Stimulated activated CD8-positive, alpha-beta memory T cell treated with anti-CD3 and anti-CD28 coated beads, Interleukin-12 subunit alpha, Interleukin-12 subunit beta, amount 100 ng/mL, for 4 hours (primary cell): ENCODE results near the gene HK1.

Source experiments
- DNase-seq: peaks from one replicate; pipeline ENCODE4 v3.0.0-alpha.2; 2020; ENCODE audit warnings: low read depth

The HK1 gene

GRCh38 chr10:69349542-69349888, 71.2 kb downstream of the HK1 start:
- DNase-seq, result no peak

DNA sequence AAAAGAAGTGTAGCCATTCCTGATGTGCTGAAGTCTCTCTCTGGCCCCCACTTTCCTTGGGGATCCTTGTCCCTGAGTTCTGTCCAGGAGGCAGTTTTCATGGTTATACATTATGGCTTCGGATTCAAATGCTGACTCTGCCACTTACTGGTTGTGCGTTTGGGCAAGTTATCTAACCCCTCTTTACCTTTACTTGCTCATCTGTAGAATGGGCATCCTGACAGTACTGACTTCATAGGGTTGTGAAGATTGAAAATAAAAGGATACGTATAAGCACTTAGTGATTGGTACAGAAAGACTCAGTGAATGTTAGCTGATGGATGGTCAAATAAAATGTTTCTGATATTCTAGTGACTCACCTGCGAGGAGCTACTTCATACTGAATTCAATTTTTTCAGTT, 73.3 kb downstream of the HK1 start:
- no peak for DNase-seq

DNA sequence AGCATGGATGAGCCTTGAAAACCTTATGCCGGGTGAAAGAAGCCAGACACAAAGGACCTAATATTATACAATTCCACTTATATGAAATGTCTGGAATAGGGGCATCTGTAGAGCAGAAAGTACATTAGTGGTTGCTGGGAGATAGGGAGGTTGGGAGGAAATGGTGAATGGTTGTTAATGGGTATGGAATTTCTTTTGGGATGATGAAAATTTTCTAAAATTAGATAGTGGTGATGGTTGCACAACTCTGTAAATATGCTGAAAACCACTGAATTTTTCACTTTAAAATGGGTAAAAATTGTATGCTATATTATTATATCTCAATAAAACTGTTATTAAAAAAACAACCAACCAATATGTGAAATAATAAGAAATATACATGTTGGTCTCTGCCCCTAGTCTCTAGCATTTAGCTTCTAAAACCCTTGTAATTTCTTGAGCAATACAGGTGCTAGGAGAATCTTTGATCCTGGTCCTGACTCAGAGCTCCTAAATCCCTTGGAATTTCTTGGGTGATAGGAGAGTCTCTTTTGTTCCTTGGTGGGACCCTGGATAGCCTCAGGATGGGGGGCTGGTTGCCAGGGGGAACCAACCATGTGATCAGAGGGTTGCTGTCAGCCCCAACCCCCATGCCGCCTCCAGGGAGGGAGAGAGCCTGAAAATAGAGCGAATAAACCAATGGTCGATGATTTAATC, 74.4 kb downstream of the HK1 start:
- DNase-seq, result no peak

- no peak for DNase-seq
Measured at GRCh38 chr10:69353977-69354635, 75.8 kb downstream of the HK1 start.

- no peak for DNase-seq
Measured at GRCh38 chr10:69356187-69356586, 77.9 kb downstream of the HK1 start.

DNA sequence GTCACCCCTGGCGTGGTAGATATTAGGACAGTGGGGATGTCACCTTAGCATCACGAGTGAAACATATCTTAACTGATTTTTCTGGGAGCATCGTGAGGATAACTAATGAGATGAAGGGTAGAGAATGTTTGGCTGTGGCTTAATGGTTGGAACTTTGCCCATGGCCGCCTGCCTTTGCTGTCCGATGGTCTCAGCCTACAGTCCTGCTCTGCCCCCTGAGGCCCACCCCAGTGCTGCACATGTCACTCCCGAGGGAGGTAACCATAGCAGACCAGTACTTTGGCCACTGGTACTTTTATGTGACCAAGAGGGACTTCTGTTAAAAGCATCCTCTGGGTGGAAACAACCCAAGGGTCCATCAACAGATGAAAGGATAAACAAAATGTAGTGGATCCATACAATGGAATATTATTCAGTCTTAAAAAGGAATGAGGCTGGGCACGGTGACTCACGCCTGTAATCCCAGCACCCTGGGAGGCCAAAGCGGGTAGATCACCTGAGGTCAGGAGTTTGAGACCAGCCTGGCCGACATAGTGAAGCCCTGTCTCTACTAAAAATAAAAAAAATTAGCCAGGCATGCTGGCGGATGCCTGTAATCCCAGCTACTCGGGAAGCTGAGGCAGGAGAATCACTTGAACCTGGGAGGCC, 80.0 kb downstream of the HK1 start:
- no peak for DNase-seq

DNA sequence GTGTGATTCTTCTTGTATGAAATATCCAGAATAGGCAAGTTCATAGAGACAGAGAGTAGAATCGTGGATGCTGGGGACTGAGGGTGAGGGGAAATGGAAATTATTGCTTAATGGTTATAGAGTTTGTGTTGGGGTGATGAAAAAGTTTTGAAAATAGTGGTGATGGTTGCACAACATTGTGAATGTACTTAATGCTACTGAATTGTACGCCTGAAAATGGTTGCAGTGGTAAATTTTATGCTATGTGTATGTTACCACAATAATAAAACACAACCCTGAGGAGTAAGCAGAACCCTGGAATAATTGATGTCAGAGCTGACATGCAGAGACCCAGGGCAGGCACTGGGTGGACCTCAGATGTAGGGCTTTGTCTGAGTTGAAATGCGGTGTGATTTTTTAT, 80.9 kb downstream of the HK1 start:
- DNase-seq, result no peak

DNA sequence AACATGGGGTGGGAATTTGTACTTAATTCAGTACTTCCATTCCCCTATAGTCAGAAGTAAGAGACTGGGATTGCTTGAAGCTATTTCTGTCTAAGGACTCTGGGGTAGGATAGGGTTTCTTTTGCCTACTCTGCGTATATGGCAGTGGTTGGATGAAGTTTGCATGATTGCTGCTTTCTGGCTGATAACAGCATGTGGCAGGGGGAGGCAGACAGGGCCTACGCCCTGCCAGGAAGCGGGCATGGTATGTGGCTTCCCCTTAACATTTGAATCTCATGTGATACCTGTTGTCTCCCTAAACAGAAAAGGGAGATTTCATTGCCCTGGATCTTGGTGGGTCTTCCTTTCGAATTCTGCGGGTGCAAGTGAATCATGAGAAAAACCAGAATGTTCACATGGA, 81.3 kb downstream of the HK1 start:
- no peak for DNase-seq

- no peak for DNase-seq
Measured at GRCh38 chr10:69360485-69361302, 82.4 kb downstream of the HK1 start.

DNA sequence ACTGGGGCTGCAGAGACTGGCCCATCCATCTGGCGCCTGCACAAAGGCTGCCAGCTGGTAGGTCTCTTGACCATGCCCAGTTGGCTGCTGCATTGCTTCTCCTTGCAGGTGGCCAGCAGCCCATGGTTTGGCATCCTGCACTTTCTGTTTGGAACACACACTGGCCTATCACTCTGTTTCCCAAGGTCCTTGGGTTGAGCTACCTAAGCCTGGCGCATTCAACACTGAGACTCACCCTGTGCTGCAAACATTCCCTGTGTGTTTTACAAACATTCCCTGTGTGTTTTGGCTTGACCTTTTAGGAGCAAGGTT, 83.0 kb downstream of the HK1 start:
- DNase-seq, result no peak

DNA sequence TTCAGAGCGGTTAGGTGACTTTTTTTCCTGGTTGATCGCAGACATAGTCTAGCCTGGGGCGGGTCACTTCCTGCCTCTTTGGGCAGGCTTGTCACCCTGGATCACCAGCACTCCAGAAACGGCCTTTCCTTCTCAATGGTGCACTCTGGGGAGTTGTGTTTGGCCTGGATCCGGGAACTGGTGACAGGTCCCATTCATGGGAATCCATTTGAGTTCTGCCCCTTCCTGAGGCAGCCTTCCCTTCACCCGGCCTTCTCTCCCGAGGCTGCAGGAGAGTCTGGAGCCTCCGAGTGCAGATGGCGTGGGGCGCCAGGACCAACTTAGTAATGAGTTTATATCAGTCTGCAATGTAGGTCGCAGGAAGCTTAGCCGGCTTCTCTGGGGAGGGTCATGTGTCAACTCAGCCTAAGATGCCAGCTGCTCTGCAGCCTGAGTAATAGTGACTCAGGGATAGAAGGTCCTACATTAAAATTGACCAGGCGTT, 84.2 kb downstream of the HK1 start:
- DNase-seq, result no peak

GRCh38 chr10:69363666-69364065, 85.4 kb downstream of the HK1 start:
- DNase-seq, result no peak

DNA sequence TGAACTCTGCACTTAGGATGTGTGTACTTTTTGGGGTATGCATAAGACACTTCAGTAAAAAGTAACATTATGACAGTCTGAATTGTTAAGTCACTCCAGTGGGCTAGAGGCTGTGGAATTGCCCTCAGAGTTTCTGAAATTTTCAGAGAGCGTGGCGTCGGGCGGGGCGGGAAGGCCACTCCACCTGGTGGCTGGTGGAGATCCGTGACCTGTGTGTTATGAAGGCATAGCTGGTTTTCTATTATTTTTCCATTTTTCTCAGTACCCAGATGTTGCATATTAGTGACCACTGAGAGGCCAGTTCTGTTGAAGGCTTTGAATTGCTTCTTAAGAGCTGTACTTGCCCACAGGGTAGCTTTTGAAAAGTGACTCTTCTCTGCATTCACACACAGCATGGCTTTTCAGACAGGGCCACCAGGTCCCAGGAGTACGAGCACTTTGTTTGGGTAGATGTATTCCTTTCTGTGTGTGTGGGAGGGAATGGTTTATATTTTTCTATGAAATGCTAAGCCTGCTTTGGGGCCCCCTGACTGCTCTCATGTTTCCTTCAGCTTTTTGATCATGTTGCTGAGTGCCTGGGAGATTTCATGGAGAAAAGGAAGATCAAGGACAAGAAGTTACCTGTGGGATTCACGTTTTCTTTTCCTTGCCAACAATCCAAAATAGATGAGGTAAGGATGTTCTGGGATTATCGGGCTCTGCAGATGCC, 86.1 kb downstream of the HK1 start:
- no peak for DNase-seq

DNA sequence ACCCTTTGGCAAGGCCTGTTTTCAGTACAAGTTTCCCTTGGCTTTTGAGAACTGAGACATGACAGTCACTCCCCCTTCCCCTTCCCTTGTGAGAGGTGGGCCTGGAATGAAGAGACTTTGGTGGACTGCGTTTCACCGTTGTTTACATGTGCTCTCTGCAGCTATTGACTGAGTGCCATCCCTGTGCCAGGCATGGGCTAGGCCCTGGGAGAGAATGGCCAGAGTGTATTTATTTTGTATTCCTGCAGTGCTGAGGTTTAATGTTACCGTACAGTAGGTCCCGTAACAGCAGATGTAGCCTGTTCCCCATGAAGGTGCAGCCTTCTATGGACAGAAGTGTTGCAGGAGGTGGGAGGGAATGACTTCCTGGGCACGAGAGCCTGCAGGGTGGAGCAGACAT, 88.4 kb downstream of the HK1 start:
- no peak for DNase-seq

GRCh38 chr10:69367469-69367868, 89.2 kb downstream of the HK1 start:
- no peak for DNase-seq

DNA sequence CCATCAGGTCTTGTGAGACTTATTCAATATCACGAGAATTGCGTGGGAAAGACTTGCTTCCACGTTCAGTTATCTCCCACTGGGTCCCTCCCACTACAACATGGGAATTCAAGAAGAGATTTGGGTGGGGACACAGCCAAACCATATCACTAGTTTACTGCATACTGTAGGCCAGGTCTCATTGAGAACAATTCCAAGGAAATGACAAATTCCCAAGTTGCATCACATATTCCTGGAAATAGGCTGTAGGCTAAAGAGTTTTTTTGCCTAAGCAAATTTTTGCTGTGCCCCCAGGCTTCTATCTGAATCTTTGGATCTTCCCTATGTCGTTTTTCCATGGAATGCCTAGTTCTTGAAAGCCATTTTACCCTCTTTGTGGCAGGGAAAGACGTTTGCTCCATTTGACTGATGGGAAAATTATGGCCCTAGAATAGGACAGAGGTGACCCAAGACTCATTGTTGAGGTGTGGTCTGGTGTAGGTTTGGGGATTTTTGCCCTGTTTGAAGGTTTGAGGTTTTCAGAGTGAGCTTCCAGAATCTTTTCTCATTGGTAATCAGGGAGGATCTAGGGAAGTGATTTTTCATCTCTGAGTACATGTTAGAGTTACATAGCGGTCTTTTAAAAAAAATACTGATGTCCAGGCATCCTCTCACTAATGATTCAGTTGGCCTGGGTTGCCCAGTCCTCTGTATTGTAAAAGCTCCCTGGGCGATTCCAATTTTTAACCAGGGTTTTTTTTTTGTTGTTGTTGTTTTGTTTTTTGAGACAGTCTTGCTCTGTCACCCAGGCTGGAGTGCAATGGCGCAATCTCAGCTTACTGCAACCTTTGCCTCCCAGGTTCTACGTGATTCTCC, 94.1 kb downstream of the HK1 start:
- no peak for DNase-seq

- DNase-seq, result no peak
Measured at GRCh38 chr10:69374242-69374641, 95.9 kb downstream of the HK1 start.

DNA sequence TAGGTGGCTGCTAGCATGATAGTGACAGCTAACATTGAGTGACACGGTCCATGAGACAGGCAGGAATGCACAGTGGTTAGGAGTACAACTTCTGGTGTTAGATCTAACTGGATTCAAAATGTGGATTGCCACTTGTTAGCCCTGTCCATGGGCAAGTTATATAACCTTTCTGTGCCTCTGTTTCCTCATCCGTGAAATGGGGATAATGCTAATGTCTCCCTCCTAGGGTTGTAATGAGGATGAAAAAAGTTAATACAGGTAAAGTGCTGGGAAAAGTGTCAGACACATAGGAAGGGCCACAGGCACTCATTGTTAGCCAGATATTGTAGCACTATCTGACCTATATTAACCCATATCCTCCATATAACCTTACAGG, 96.6 kb downstream of the HK1 start:
- DNase-seq, result no peak

- DNase-seq, result no peak
Measured at GRCh38 chr10:69375307-69376151, 97.2 kb downstream of the HK1 start.

- no peak for DNase-seq
Measured at GRCh38 chr10:69376662-69377061, 98.4 kb downstream of the HK1 start.
